Osteoblast (primary cell): ENCODE results near the gene WNT3A. TPM values are rescaled to one million over a fixed set of nuclear protein-coding genes. Genes with fewer than 3 reads are reported as not detected.
A peak's percentile ranks its signal among the peaks of the same experiment; 100 is the strongest.

Source experiments
- DNase-seq: peaks from one replicate; pipeline ENCODE4 v3.0.0; 2011; ENCODE audit warnings: low spot score, mixed read lengths; ENCODE audit not compliant: insufficient read length; ENCODE audit errors: missing footprints
- H2AFZ ChIP-seq: 2 replicates; pipeline ENCODE4 v1.6.0; 2011; ENCODE audit warnings: mild to moderate bottlenecking, low read length
- H3K27ac ChIP-seq: 2 replicates; pipeline ENCODE4 v1.5.1; 2011; ENCODE audit warnings: mild to moderate bottlenecking, low read depth, low read length, moderate library complexity
- H3K27me3 ChIP-seq: 2 replicates; pipeline ENCODE4 v1.6.0; 2012; ENCODE audit warnings: mild to moderate bottlenecking, control low read depth, inconsistent platforms, low read length, moderate library complexity; ENCODE audit not compliant: insufficient read depth
- H3K36me3 ChIP-seq: 2 replicates; pipeline ENCODE4 v1.5.1; 2011; ENCODE audit warnings: mild to moderate bottlenecking, low read length, control low read depth, moderate library complexity; ENCODE audit not compliant: insufficient read depth
- H3K4me1 ChIP-seq: 2 replicates; pipeline ENCODE4 v1.5.1; 2011; ENCODE audit warnings: mild to moderate bottlenecking, low read length, control low read depth, moderate library complexity; ENCODE audit not compliant: insufficient read depth
- H3K4me2 ChIP-seq: 2 replicates; pipeline ENCODE4 v1.6.0; 2011; ENCODE audit warnings: mild to moderate bottlenecking, low read length; ENCODE audit not compliant: insufficient read depth
- H3K4me3 ChIP-seq: fragments of 200-600 bp; sonication (generic); 3 replicates; pipeline ENCODE4 v1.5.1; 2012; ENCODE audit warnings: mild to moderate bottlenecking, low read length, inconsistent platforms; ENCODE audit not compliant: insufficient read depth
- H3K79me2 ChIP-seq: 2 replicates; pipeline ENCODE4 v1.6.0; 2012; ENCODE audit warnings: mild to moderate bottlenecking, low read length, control low read depth, inconsistent platforms; ENCODE audit not compliant: insufficient read depth
- H3K9me3 ChIP-seq: 2 replicates; pipeline ENCODE4 v1.5.1; 2011; ENCODE audit warnings: low read depth, low read length, control low read depth
- H4K20me1 ChIP-seq: 2 replicates; pipeline ENCODE4 v1.6.0; 2012; ENCODE audit warnings: mild to moderate bottlenecking, low read length, control low read depth; ENCODE audit not compliant: insufficient read depth
- CTCF ChIP-seq: IDR thresholded peaks from 2 replicates; pipeline ENCODE4 v1.5.1; 2011; ENCODE audit warnings: mild to moderate bottlenecking, low read depth, low read length, moderate library complexity; ENCODE audit errors: extremely low read depth
- total RNA-seq: library from RNA; depleted of rRNA; stranded (reverse); fragments of >200 nt; gene quantifications from 2 replicates; pipeline ENCODE4 v1.2.3, GENCODE V29; 2012

Gene WNT3A
- total RNA-seq, 1 donor = not detected

- H3K27me3 ChIP-seq = peaks cover 64% of the 10 kb centered on the region
- no peaks in the 10 kb centered on the region for H3K36me3 ChIP-seq
- DNase-seq = peak; percentile 88
- H3K4me3 ChIP-seq = no peak overlapping the region
- no peak overlapping the region for H2AFZ ChIP-seq
- H3K27ac ChIP-seq = no peak overlapping the region
- H3K4me1 ChIP-seq = no peaks in the 10 kb centered on the region
- no peaks in the 10 kb centered on the region for H3K79me2 ChIP-seq
- TF ChIP-seq CTCF = no peak
- no peaks in the 10 kb centered on the region for H3K9me3 ChIP-seq
- no peak overlapping the region for H3K4me2 ChIP-seq
- H4K20me1 ChIP-seq = no peaks in the 10 kb centered on the region
Measured at GRCh38 chr1:228008391-228009115, 1.8 kb downstream of the WNT3A start.

GRCh38 chr1:228009116-228009827 lies 2.5 kb downstream of the WNT3A start:
- Histone ChIP-seq H2AFZ (no peak overlapping the region), H3K36me3 (no peaks in the 10 kb centered on the region), H3K27me3 (peaks cover 61% of the 10 kb centered on the region), H4K20me1 (no peaks in the 10 kb centered on the region), H3K27ac (no peak overlapping the region), H3K4me3 (no peak overlapping the region), H3K4me2 (no peak overlapping the region), H3K4me1 (no peaks in the 10 kb centered on the region), H3K79me2 (no peaks in the 10 kb centered on the region), H3K9me3 (no peaks in the 10 kb centered on the region)
- TF ChIP-seq CTCF = no peak
- peak; percentile 83 for DNase-seq

GRCh38 chr1:228009828-228010775 lies 3.3 kb downstream of the WNT3A start:
- Histone ChIP-seq H3K4me2 (no peak overlapping the region), H2AFZ (no peak overlapping the region), H3K36me3 (no peaks in the 10 kb centered on the region), H3K79me2 (no peaks in the 10 kb centered on the region), H3K27me3 (peaks cover 54% of the 10 kb centered on the region), H3K4me3 (no peak overlapping the region), H4K20me1 (no peaks in the 10 kb centered on the region), H3K9me3 (no peaks in the 10 kb centered on the region), H3K4me1 (peaks cover 6% of the 10 kb centered on the region), H3K27ac (no peak overlapping the region)
- DNase-seq = peak; percentile 67
- TF ChIP-seq CTCF = no peak
